HG02678 (cell line): ENCODE data around the gene SRPK2.
A peak's percentile ranks its signal among the peaks of the same experiment; 100 is the strongest.

ENCODE experiments used
- ATAC-seq: cut with Tn5 transposase; IDR thresholded peaks from one replicate; pipeline ENCODE4 v1.9.1; 2021; ENCODE audit warnings: mild to moderate bottlenecking, moderate library complexity; ENCODE audit not compliant: unreplicated experiment

The SRPK2 gene

DNA sequence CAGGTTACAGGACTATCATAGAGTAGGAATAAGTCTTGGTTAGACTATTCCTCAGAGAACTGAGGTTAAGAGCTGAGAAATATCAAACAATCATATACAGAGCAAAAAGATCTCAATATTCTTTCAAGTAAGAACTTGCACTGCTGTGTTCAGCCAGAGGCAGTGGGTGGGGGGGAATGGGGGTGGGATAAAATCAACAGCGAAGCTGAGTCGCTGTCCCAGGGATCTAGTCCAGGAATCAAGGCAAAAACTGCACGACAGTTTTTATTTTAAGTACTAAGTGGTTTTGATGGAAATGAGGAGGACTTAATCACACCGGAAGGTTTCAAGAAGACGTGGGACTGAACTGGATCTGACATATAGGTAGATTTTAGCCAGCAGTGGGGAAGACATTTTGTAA lies 159.1 kb downstream of the SRPK2 start:
- ATAC-seq: no peak

- no peak for ATAC-seq
Observed at GRCh38 chr7:105228555-105228954, 160.2 kb downstream of the SRPK2 start.

GRCh38 chr7:105227391-105227790 lies 161.3 kb downstream of the SRPK2 start:
- ATAC-seq: no peak

- peak; percentile 86 for ATAC-seq
Observed at GRCh38 chr7:105224884-105225651, 163.7 kb downstream of the SRPK2 start.

- no peak for ATAC-seq
Observed at GRCh38 chr7:105222953-105223352, 165.8 kb downstream of the SRPK2 start.

GRCh38 chr7:105219771-105220160 lies 169.0 kb downstream of the SRPK2 start:
- no peak for ATAC-seq

GRCh38 chr7:105218939-105219770 lies 169.6 kb downstream of the SRPK2 start:
- no peak for ATAC-seq

- no peak for ATAC-seq
Observed at GRCh38 chr7:105218215-105218614, 170.5 kb downstream of the SRPK2 start.

GRCh38 chr7:105216786-105217185 lies 171.9 kb downstream of the SRPK2 start:
- ATAC-seq: no peak

- ATAC-seq: no peak
Observed at GRCh38 chr7:105215821-105216220, 172.9 kb downstream of the SRPK2 start.

DNA sequence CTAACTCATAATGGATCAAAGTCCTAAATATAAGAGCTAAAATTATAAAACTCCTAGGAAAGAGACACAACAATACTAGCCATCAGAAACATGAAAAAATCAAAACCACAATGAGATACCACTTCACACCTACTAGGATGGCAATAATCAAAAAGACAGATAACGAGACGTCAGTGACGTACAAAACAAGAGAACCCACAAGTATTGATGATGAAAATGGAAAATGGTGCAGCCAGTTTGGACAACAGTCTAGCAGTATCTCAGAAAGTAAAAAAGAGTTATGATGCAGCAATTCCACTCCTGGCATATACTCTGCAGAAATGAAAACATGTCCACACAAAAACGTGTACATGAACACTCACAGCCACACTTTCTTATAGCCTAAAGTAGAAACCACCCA lies 173.5 kb downstream of the SRPK2 start:
- ATAC-seq: no peak

DNA sequence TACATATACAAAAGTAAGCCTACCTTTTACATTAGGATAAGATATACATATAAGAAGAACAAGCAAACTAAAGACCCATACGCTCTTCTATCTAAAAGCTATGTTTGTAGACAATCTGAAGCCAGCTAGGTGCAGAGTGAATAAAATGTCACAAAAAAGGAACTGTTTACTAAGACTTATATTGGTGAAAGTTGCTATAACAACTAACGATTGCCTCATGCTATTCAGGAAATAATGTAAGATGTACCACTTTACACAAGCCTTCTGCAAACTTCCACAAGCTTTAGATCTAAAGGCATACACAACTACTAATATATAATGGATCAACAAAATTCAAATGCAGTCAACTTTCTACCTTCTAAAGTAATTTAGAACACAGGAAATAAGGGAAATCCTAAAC lies 175.1 kb downstream of the SRPK2 start:
- no peak for ATAC-seq

DNA sequence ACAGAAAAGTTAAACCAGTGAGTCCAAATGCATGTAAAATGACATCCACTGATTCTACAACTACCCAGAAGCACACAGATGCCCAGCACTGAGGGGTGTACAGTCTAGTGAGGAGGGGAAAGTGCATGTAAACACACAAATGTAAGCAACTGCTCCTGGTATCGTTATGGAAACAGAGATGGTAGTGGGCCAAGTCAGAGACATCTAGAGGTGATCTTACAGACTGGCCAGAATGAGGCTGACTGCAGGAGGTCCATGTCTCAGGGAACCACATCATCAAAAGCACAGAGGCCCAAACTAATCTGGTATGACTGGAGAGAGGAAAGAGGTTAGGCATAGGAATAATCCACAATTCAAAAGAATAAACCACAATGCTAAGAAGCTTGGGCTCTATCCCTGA lies 176.5 kb downstream of the SRPK2 start:
- ATAC-seq: no peak

- ATAC-seq: peak; percentile 91
Observed at GRCh38 chr7:105210721-105211205, 178.0 kb downstream of the SRPK2 start.

DNA sequence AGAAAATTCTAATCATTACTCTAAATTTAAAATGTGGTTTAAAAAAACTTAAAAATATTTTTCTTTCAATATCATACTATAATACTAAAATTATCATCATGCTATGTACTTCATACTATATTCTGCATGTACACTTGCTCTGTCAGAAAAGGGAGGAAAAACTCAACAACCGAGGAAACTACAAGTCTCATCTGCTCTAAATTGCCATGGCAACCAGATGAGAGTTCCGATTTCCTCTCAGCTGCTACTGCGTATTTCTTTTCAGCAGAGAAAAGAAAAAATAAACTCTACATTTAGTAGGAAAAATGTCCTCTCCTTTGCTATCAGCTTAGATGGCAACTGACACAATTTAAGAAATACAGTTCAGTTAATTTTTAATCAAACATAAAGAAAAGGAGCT lies 178.9 kb downstream of the SRPK2 start:
- no peak for ATAC-seq

- ATAC-seq: no peak
Observed at GRCh38 chr7:105209433-105209832, 179.3 kb downstream of the SRPK2 start.

DNA sequence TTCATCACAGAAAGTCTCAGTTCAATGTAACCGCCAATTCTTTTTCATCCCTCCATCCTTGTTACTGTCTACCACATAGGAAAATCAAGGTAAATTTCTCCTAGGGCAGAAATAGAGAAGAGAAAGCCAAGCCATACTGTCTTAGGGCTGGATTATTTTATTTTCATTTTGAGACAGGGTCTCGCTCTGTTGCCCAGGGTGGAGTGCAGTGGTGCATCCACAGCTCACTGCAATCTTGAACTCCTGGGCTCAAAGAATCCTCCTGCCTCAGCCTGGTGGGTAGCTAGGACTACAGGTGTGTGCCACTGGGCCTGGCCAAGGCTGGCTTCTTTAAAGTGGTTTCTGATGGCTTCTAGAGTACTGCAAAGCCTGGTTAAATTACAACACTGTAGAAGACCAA lies 181.7 kb downstream of the SRPK2 start:
- no peak for ATAC-seq

- no peak for ATAC-seq
Observed at GRCh38 chr7:105205592-105206237, 183.0 kb downstream of the SRPK2 start.

DNA sequence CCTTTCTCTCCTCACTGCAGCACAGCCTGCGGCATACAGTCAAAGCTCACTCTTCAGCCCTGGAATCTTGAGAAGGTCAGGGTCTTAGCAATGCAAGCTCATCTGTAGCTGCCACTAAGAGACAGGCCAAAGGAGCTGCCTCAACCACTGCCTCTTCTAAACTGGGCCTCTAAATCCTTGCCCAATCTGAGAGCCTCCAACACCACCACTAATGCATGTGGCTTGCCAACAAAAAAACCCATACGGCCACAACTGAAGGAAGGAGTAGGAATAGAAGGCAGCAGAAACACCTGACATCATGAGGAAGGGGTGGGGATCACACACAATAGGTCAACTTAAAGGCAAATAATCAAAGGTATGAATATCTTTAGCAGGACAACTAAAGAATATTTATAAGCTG lies 183.8 kb downstream of the SRPK2 start:
- ATAC-seq: no peak

- no peak for ATAC-seq
Observed at GRCh38 chr7:105204520-105204919, 184.2 kb downstream of the SRPK2 start.

DNA sequence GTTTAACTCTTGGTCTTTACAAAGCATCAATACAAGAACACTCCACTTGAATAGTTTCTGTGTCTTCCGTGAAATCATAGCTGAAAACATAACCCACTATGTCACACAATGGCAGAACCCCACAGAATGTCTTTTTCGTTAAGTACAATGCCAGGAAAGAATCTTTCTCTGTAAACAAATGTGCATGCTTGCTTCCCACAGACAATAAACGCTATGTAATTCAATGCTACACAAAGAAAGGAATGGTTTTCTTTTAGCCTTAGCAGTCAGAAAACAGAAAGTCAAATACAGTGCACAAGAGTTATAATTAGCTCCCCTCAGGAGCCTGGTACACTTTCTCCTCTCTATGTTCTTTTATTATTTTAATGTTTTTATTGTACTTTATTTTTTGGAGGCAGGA lies 186.1 kb downstream of the SRPK2 start:
- ATAC-seq: no peak

DNA sequence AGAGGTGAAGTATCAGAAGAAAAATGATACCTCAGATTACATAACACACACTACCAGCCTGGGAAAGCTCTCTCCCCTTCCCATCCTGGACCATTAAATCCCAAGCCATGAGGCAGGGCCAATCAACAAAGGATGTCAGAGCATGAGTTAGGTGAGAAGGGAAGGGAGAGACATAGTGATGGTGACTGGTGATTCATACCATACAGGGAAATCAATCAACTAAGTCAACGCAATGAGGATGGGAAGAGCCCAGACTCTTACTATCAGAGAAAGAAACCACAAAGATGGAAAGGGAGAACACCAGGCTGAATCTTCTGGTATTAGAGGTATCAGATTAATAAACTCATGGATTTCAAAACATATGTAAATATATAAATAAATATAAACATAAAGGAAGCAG lies 189.3 kb downstream of the SRPK2 start:
- ATAC-seq: no peak
